ENCODE results near the gene KAZN.

The KAZN gene

DNA sequence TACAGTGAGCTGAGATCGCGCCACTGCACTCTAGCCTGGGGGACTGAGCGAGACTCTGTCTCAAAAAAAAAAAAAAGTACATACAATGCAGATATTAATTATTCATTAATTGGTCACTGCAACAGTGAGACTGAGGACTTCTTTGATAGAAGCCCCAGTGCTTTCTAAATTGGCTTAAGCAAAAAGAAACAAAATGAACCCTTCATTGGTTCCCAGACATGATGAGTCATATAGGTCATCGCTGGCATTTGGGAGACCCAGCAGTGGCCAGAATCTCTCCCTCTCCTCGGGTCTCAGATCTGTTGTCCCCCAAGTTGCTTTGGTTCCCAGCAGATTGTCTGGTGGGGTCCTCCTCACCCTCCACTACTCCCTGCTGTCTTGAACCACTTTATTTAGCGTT is 144.9 kb downstream of the KAZN start:
- Mint-ChIP-seq H3K4me3 (no peak overlapping the region), H3K27me3 (peaks cover 41 to 52% of the 10 kb centered on the region in 2 donors), H3K4me1 (ENCODE audit: low read depth in 2 of 2) (no peaks in the 10 kb centered on the region), H3K27ac (no peak overlapping the region), H3K36me3 (ENCODE audit: insufficient read depth) (peaks cover 2% of the 10 kb centered on the region), H3K9me3 (no peaks in the 10 kb centered on the region)
- ATAC-seq (replicated peaks) = no peak
- no peak for DNase-seq

DNA sequence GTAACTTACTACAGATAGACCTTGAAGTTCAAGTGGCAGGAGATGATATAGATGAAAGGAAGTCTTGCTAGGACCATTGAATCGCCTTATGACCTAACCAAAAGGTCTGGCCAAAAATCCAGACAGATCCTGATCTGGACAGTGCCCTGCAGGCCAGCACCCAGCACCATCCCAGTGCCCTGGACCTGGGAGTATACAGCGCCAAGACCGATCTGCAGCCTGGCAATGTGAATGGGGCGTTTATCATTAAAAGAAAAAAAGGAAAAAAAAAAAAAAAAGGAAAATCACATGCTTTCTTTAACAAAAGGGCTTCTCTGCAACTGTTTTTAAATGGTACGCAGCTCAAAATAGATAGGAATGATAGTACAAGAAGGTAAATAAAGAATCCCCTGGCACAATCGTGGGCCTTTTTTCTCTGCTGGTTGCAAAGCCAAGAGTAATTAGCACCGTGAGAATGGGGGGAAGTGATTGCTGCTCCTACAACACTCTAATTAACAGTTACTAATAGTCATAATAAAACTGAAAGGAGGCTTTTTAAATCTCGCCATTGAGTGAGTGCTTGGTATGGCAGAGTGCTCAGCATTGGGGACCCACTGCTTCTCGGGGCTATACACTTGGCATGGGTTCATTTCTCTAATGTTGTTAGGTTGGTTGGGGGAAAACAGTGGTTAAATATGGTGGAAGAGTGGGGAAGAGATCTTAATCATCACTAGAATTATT is 146.7 kb downstream of the KAZN start:
- Mint-ChIP-seq H3K27ac (no peak overlapping the region), H3K4me1 (ENCODE audit: low read depth in 2 of 2) (no peaks in the 10 kb centered on the region), H3K4me3 (no peak overlapping the region), H3K27me3 (peaks cover 35 to 44% of the 10 kb centered on the region in 2 donors), H3K36me3 (ENCODE audit: insufficient read depth) (peaks cover 2% of the 10 kb centered on the region), H3K9me3 (no peaks in the 10 kb centered on the region)
- ATAC-seq (replicated peaks) = no peak
- DNase-seq = no peak

DNA sequence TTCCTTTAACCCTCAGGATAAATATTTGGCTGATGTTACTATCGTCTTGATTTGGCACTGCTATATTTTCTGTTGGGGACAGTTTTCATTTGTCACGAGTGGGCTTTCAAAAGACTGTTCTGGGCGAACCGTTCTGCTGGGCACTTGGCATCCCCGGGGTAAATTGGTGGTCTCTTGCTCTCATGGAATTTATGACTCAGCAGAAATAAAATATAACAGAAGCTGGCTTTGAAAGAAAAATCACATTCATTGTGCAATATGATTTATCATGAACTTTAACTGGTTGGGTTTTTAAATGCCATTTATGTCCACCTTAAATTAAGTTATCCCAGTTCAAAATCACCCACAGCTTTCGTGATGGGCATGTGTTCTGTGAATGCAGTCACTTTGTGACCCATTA is 147.3 kb downstream of the KAZN start:
- ATAC-seq (replicated peaks) = no peak
- Mint-ChIP-seq H3K36me3 (ENCODE audit: insufficient read depth) (peaks cover 2% of the 10 kb centered on the region), H3K4me3 (no peak overlapping the region), H3K4me1 (ENCODE audit: low read depth in 2 of 2) (no peaks in the 10 kb centered on the region), H3K27me3 (peaks cover 28 to 38% of the 10 kb centered on the region in 2 donors), H3K27ac (no peak overlapping the region), H3K9me3 (no peaks in the 10 kb centered on the region)
- DNase-seq = no peak

DNA sequence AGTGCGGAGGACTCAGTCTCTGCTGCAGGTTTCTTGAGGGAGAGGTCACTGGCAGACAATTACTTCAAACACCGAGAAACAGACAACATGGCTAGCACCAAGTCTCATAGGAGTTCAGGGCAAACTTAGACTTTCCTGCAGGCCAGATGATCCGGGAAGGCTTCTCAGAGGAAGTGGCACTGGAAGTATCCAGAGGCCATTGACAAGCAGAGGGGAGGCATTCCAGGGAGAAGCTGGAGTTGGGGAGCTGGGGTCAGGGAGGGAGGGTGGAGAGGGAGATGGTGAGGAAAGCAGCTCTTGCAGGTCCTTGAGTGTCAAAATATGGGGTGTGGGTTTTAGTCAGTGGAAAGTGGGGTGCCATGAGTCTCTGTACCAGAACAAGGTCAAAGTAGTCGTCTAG is 147.9 kb downstream of the KAZN start:
- no peak overlapping the region for H3K27ac Mint-ChIP-seq
- DNase-seq = no peak
- H3K4me1 Mint-ChIP-seq (ENCODE audit: low read depth in 2 of 2) = no peaks in the 10 kb centered on the region
- H3K9me3 Mint-ChIP-seq = no peaks in the 10 kb centered on the region
- H3K36me3 Mint-ChIP-seq (ENCODE audit: insufficient read depth) = peaks cover 2% of the 10 kb centered on the region
- no peak overlapping the region for H3K4me3 Mint-ChIP-seq
- peaks cover 22 to 32% of the 10 kb centered on the region in 2 donors for H3K27me3 Mint-ChIP-seq
- ATAC-seq (replicated peaks) = no peak

DNA sequence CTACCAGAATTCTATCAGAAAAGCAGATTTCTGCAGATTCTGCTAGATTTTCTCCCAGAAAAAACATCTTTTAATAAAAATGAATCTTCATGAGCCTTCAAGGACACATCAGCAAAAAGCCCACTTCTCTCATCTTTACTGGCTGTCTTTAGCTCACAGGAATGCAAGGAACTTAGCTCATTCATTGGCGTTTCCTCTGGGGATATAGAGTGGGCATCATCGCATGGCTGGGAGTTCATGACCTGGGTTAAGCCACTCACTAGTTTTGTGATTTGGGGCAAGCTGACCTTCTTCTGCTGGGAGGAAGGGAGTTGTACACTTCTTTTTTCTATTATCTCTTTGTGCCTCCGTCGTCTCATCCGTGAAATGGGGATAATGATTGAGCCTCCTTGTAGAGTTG is 149.7 kb downstream of the KAZN start:
- DNase-seq = no peak
- H3K9me3 Mint-ChIP-seq = no peaks in the 10 kb centered on the region
- H3K27ac Mint-ChIP-seq = no peak overlapping the region
- H3K27me3 Mint-ChIP-seq = peaks cover 8 to 21% of the 10 kb centered on the region in 2 donors
- no peaks in the 10 kb centered on the region for H3K4me1 Mint-ChIP-seq (ENCODE audit: low read depth in 2 of 2)
- H3K36me3 Mint-ChIP-seq (ENCODE audit: insufficient read depth) = no peaks in the 10 kb centered on the region
- no peak overlapping the region for H3K4me3 Mint-ChIP-seq
- no peak for ATAC-seq (replicated peaks)

DNA sequence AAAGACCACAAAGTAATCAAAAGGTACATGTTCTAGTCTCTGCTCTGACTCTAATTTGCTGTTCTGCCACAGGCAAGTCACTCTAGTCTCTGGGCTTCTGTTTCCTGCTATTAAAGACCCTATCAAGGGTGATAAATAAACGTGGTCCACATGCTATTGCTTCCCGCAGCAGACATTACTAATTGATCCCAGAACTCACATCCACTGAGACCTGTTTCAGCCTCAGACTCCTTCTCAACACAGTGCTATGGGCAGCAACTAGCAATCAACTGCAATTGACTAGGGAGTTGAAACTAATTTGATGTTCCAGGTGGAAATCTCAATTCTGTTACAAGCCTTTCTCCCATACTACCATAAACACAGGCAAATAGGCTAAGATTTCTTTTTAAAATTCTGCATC is 150.5 kb downstream of the KAZN start:
- Mint-ChIP-seq H3K36me3 (ENCODE audit: insufficient read depth) (no peaks in the 10 kb centered on the region), H3K4me1 (ENCODE audit: low read depth in 2 of 2) (no peaks in the 10 kb centered on the region), H3K4me3 (no peak overlapping the region), H3K27me3 (peaks cover 5 to 21% of the 10 kb centered on the region in 2 donors), H3K27ac (no peak overlapping the region), H3K9me3 (no peaks in the 10 kb centered on the region)
- DNase-seq = no peak
- ATAC-seq (replicated peaks) = no peak

DNA sequence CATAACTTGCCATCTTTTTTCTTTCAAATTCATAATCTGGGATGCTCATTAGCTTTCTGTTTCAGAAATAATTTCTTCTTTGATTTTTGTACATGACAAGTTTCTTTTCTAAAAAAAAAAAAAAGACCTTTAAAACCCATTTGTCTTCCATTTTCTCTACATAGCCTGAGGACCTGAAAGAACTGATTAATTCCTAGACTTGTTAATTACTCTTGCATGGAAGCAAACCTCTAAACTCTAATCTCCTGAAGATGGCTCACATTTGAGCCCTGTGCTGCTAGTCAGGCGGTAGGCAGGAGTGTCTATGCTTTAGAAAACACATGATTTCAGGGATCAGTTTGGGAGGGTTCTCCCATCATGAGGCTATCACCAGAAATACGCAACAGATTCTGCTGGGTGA is 152.0 kb downstream of the KAZN start:
- no peaks in the 10 kb centered on the region for H3K36me3 Mint-ChIP-seq (ENCODE audit: insufficient read depth)
- DNase-seq = no peak
- no peak for ATAC-seq (replicated peaks)
- peaks cover 11 to 23% of the 10 kb centered on the region in 2 donors for H3K27me3 Mint-ChIP-seq
- H3K4me1 Mint-ChIP-seq (ENCODE audit: low read depth in 2 of 2) = no peaks in the 10 kb centered on the region
- no peaks in the 10 kb centered on the region for H3K9me3 Mint-ChIP-seq
- no peak overlapping the region for H3K4me3 Mint-ChIP-seq
- H3K27ac Mint-ChIP-seq = no peak overlapping the region

DNA sequence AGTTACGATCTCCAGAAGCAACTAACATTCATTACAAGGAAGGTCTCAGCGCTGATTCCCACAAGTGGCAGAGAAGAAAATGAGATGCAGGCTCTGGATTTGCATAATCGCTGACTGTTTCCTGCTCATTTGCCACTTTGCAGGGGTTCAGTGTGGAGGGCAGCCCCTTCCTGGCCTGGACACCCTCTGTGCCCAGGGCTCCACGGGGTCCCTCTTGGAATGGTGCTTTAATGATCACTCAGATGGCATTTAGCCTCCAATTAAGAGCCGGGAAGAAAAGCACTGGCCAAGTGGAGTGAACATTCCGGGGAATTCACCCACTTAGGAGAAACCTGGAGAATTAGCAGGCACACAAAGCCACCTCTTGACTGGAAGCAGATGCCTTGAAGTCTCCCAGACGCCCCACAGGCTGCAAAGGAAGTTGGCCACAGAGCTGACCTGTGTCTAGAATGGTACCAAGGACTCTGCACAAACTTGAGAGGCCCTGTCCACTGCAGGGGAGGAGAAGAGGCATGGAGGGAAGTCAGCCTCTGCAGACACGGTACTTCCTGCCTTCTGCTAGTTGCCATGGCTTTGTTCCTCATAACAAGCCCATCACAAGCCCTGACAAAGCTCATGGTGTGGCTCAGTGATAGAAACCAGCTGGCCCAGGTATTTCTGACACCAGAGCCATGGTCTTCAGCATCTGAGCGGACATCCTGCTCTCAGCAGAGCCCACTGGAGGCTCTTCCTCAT is 157.2 kb downstream of the KAZN start:
- no peak for DNase-seq
- no peak overlapping the region for H3K27ac Mint-ChIP-seq
- no peaks in the 10 kb centered on the region for H3K9me3 Mint-ChIP-seq
- no peak for ATAC-seq (replicated peaks)
- H3K4me1 Mint-ChIP-seq (ENCODE audit: low read depth in 2 of 2) = peaks cover 0 to 3% of the 10 kb centered on the region in 2 donors
- peaks cover 12 to 40% of the 10 kb centered on the region in 2 donors for H3K27me3 Mint-ChIP-seq
- H3K36me3 Mint-ChIP-seq (ENCODE audit: insufficient read depth) = peaks cover 3% of the 10 kb centered on the region
- no peak overlapping the region for H3K4me3 Mint-ChIP-seq

DNA sequence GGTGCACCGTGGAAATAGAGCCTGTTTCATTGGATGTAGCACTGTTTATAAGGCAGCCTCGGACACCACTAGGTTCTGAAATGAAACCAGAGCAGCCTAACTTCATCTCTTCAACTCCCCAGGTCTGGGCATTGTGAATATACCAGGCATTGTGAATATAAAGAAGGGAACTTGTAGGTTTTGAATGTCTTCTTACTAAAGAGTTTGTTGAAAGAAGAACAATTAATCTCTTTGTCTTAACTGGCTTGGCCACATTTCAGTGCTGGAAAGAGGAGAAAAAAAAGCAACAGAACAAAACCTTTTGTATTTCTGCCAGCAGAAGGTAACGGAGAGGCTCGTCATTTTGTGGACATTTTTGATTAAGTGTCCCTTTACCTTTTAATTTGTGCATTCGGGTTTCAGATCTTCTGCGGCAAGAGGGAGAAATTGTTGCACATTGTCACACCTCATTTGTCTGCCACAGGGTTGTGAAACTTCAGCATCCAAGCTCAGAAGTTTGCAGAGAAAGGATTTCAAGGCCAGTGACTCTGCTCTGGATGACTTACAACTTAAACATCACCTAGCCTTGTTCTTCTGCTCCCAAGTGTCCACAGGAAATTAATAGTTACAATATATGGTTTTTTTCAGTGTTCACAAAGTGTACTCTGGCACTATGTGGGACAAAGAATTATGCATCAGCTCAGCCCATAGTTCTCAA is 158.3 kb downstream of the KAZN start:
- no peak overlapping the region for H3K27ac Mint-ChIP-seq
- peaks cover 3% of the 10 kb centered on the region for H3K36me3 Mint-ChIP-seq (ENCODE audit: insufficient read depth)
- H3K4me1 Mint-ChIP-seq (ENCODE audit: low read depth in 2 of 2) = peaks cover 0 to 3% of the 10 kb centered on the region in 2 donors
- H3K27me3 Mint-ChIP-seq = peaks cover 21 to 51% of the 10 kb centered on the region in 2 donors
- no peak overlapping the region for H3K4me3 Mint-ChIP-seq
- H3K9me3 Mint-ChIP-seq = no peaks in the 10 kb centered on the region
- DNase-seq (no peak), ATAC-seq (replicated peaks) (no peak)

DNA sequence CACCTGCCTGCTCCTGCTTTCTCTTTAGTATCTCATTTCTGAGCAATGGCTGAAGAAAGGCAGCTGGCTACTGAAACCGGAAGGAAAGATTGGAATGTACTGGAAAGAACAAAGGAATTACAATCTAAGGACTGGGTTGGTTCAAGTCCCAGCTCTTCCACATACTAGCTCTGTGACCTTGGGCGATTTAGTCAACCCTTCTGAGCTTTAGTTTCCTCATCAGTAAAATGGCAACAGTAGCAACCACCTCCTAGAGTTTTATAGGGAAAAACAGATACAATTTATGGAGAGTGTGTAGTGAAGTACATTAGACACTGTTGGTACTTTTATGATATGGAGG is 158.8 kb downstream of the KAZN start:
- peaks cover 0 to 3% of the 10 kb centered on the region in 2 donors for H3K4me1 Mint-ChIP-seq (ENCODE audit: low read depth in 2 of 2)
- no peak overlapping the region for H3K4me3 Mint-ChIP-seq
- DNase-seq = no peak
- H3K36me3 Mint-ChIP-seq (ENCODE audit: insufficient read depth) = peaks cover 3% of the 10 kb centered on the region
- no peak for ATAC-seq (replicated peaks)
- H3K27me3 Mint-ChIP-seq = peaks cover 21 to 56% of the 10 kb centered on the region in 2 donors
- H3K9me3 Mint-ChIP-seq = no peaks in the 10 kb centered on the region
- H3K27ac Mint-ChIP-seq = no peak overlapping the region

DNA sequence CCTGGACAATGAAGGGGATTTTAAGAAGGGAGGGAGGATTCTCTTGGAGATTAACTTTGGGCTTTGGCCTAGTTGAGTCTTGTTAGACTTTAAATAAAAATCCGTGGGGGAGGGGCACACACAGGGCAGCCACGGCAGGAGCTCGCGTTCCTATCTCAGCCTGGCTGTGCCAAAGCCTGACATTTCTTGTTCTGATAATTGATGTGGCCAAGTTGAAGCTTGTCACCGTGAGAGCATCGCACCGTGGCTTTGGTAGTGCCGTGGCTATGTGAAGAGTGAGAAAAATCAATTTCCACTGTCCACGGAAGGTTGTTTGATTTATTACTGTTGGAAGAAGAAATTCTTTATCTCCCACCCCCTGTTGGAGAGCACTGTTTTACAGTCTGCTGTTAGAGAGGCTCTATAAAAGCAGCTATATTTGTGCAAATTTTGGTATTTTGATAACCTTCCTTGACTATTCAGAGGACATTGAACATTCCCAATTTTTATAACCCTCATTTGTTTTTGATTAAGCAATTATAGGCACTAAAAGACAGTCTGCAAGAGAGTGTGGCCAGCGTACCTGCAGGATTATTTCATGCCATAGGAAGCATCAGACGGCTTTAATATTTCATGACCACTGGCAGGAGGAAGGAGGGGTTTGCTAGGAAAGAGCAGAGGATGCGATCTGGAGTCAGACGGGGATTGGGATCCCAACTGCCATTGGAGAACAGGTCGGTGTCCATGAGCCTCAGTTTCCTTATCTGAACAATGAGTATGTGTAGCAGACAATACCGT is 160.7 kb downstream of the KAZN start:
- no peaks in the 10 kb centered on the region for H3K9me3 Mint-ChIP-seq
- H3K4me3 Mint-ChIP-seq = no peak overlapping the region
- H3K4me1 Mint-ChIP-seq (ENCODE audit: low read depth in 2 of 2) = peaks cover 0 to 3% of the 10 kb centered on the region in 2 donors
- H3K27me3 Mint-ChIP-seq = peaks cover 20 to 52% of the 10 kb centered on the region in 2 donors
- DNase-seq (no peak), ATAC-seq (replicated peaks) (no peak)
- peaks cover 3% of the 10 kb centered on the region for H3K36me3 Mint-ChIP-seq (ENCODE audit: insufficient read depth)
- H3K27ac Mint-ChIP-seq = no peak overlapping the region

DNA sequence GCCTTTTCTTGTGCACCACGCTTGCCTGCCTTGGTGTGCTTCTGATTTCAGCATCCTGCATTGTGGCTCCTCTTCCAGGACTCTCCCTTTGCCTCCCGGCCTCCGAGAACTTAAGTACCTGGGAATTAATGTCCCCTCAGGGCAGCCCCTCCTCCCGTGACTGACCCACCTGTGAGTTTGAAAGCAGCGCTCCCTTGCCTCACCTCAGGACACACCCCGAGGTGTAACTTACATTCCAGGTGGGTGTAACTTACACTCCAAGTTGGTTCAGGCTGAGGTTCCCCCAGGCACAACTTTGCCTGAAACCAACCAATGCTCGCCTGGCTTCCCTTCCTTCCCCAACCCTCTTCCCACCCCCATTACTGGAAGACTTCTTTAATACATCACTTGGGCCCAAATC is 161.4 kb downstream of the KAZN start:
- Mint-ChIP-seq H3K36me3 (ENCODE audit: insufficient read depth) (peaks cover 3% of the 10 kb centered on the region), H3K4me3 (no peak overlapping the region), H3K27ac (no peak overlapping the region), H3K9me3 (no peaks in the 10 kb centered on the region), H3K4me1 (ENCODE audit: low read depth in 2 of 2) (peaks cover 0 to 3% of the 10 kb centered on the region in 2 donors), H3K27me3 (peaks cover 23 to 55% of the 10 kb centered on the region in 2 donors)
- DNase-seq = no peak
- no peak for ATAC-seq (replicated peaks)

DNA sequence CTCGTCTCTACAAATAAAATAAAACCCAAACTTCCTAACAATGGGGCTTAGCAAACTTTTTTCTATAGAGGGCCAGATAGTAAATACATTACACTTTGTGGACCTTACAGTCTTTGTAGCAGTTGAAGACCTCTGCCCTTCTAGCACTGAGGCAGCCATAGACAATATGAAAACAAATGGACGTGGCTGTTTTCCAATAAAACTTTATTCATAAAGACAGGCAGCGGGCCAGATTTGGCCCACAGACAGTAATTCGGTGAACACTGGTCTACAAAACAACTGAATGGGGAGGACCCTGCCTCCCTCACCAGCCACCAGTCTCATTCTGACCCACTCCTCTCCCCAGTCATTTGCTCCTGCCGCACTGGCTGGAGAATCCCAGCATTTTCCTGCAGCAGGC is 162.3 kb downstream of the KAZN start:
- no peak overlapping the region for H3K4me3 Mint-ChIP-seq
- no peak for DNase-seq
- peaks cover 0 to 3% of the 10 kb centered on the region in 2 donors for H3K4me1 Mint-ChIP-seq (ENCODE audit: low read depth in 2 of 2)
- H3K36me3 Mint-ChIP-seq (ENCODE audit: insufficient read depth) = peaks cover 3% of the 10 kb centered on the region
- peaks cover 32 to 64% of the 10 kb centered on the region in 2 donors for H3K27me3 Mint-ChIP-seq
- H3K9me3 Mint-ChIP-seq = no peaks in the 10 kb centered on the region
- no peak for ATAC-seq (replicated peaks)
- no peak overlapping the region for H3K27ac Mint-ChIP-seq

All from effector memory CD8-positive, alpha-beta T cell (primary cell).